SK-N-SH (cell line): ENCODE data around the gene SH3GL2. TPM values are rescaled to one million over a fixed set of nuclear protein-coding genes. Genes with fewer than 3 reads are reported as not detected.

ENCODE experiments used
- CTCF ChIA-PET: fragments of 300-600, 350-600 bp; formaldehyde crosslinking; extraction: SDS; loops from one replicate; lab custom pipeline; 2021; lab: Yijun Ruan, JAX
- POLR2A ChIA-PET: fragments of 350-600 bp; sonication (Branson Sonifier 250); formaldehyde crosslinking; extraction: SDS; loops from one replicate; lab custom pipeline; 2020; ENCODE audit warnings: antibody characterized with exemption, inconsistent platforms; lab: Yijun Ruan, JAX
- DNase-seq: peaks from one replicate; pipeline ENCODE4 v3.0.0; 2012
- H2AFZ ChIP-seq: fragments of 200-600 bp; sonication (generic); 2 replicates; pipeline ENCODE4 v1.8.1; 2016; ENCODE audit warnings: antibody characterized with exemption, mild to moderate bottlenecking, low read depth
- H3F3A ChIP-seq: fragments of 200-600 bp; sonication (generic); replicated peaks from 2 replicates; pipeline ENCODE3; 2016; ENCODE audit warnings: antibody characterized with exemption, mild to moderate bottlenecking; ENCODE audit not compliant: insufficient read depth
- H3K27ac ChIP-seq, 2 experiments: fragments of 200-500 bp in 1 of 2; fragments of 200-600 bp in 1 of 2; sonication (Bioruptor generic) in 1 of 2; sonication (generic), shearing (Covaris generic) in 1 of 2; 2 replicates each; pipeline versions ENCODE4 v1.5.1 to v1.6.1; 2014 to 2016; ENCODE audit warnings: low read depth in 2 of 2, inconsistent platforms in 1 of 2, low read length in 1 of 2, mild to moderate bottlenecking in 1 of 2, mixed read lengths in 1 of 2
- H3K27me3 ChIP-seq: fragments of 200-600 bp; sonication (generic), shearing (Covaris generic); 2 replicates; pipeline ENCODE4 v1.6.1; 2016; ENCODE audit warnings: mixed run types; ENCODE audit not compliant: insufficient read depth
- H3K36me3 ChIP-seq, 2 experiments: fragments of 200-500 bp in 1 of 2; fragments of 200-600 bp in 1 of 2; sonication (Bioruptor generic) in 1 of 2; sonication (generic) in 1 of 2; replicated peaks in 1 of 2; 2 replicates each; pipeline versions ENCODE3 to v1.5.1; 2014 to 2016; ENCODE audit warnings: low read length in 1 of 2, mild to moderate bottlenecking in 1 of 2; ENCODE audit not compliant: insufficient read depth in 2 of 2, control insufficient read depth in 1 of 2
- H3K4me1 ChIP-seq, 2 experiments: fragments of 200-500 bp in 1 of 2; fragments of 200-600 bp in 1 of 2; sonication (Bioruptor generic) in 1 of 2; sonication (generic), shearing (Covaris generic) in 1 of 2; 2 replicates each; pipeline versions ENCODE4 v1.5.1 to v1.6.1; 2014 to 2016; ENCODE audit warnings: low read depth in 1 of 2, low read length in 1 of 2, mixed run types in 1 of 2; ENCODE audit not compliant: insufficient read depth in 2 of 2, control insufficient read depth in 1 of 2
- H3K4me2 ChIP-seq: fragments of 200-600 bp; sonication (generic), shearing (Covaris generic); 2 replicates; pipeline ENCODE4 v1.6.1; 2017; ENCODE audit warnings: mixed run types
- H3K4me3 ChIP-seq, 2 experiments: fragments of 200-500 bp in 1 of 2; fragments of 200-600 bp in 1 of 2; sonication (Bioruptor generic) in 1 of 2; sonication (generic), shearing (Covaris generic) in 1 of 2; 2 replicates each; pipeline versions ENCODE4 v1.5.1 to v1.8.1; 2014 to 2016; ENCODE audit warnings: low read depth in 2 of 2, inconsistent platforms in 1 of 2, low read length in 1 of 2, mild to moderate bottlenecking in 1 of 2, mixed read lengths in 1 of 2, moderate library complexity in 1 of 2
- H3K79me2 ChIP-seq: fragments of 200-600 bp; sonication (generic); 2 replicates; pipeline ENCODE4 v1.8.1; 2017; ENCODE audit warnings: mild to moderate bottlenecking; ENCODE audit not compliant: insufficient read depth
- H3K9ac ChIP-seq: fragments of 200-600 bp; sonication (generic); 2 replicates; pipeline ENCODE4 v1.6.1; 2017; ENCODE audit warnings: mixed run types
- H3K9me2 ChIP-seq: fragments of 200-600 bp; sonication (generic); 2 replicates; pipeline ENCODE4 v1.6.1; 2017; ENCODE audit warnings: mixed run types
- H3K9me3 ChIP-seq: fragments of 200-600 bp; sonication (generic); 2 replicates; pipeline ENCODE4 v1.6.1; 2017; ENCODE audit warnings: mixed run types, mild to moderate bottlenecking, moderate library complexity
- H4K20me1 ChIP-seq: fragments of 200-600 bp; sonication (generic); 2 replicates; pipeline ENCODE4 v1.6.1; 2017; ENCODE audit warnings: mild to moderate bottlenecking, mixed run types; ENCODE audit not compliant: insufficient read depth
- CHD2 ChIP-seq: fragments of 150-350 bp; IDR thresholded peaks from 2 replicates; pipeline ENCODE4 v1.6.1; 2018; ENCODE audit warnings: low read length; ENCODE audit not compliant: partially characterized antibody
- ELF1 ChIP-seq: IDR thresholded peaks from 2 replicates; pipeline ENCODE4 v1.4.0; 2012
- FOXJ3 ChIP-seq: sonication (generic); formaldehyde crosslinking; IDR thresholded peaks from 2 replicates; pipeline ENCODE4 v1.5.1; 2020; ENCODE audit warnings: mild to moderate bottlenecking, missing genetic modification reagents
- FOXM1 ChIP-seq: IDR thresholded peaks from 2 replicates; pipeline ENCODE4 v1.4.0; 2012; ENCODE audit warnings: low read depth, mild to moderate bottlenecking
- GABPA ChIP-seq: IDR thresholded peaks from 2 replicates; pipeline ENCODE4 v1.4.0; 2012; ENCODE audit warnings: low read depth, mild to moderate bottlenecking
- GATA2 ChIP-seq: sonication (generic); formaldehyde crosslinking; IDR thresholded peaks from 2 replicates; pipeline ENCODE4 v1.5.0; 2020; ENCODE audit warnings: mild to moderate bottlenecking, missing genetic modification reagents
- JUND ChIP-seq: IDR thresholded peaks from 2 replicates; pipeline ENCODE4 v1.4.0; 2012
- MEF2A ChIP-seq: IDR thresholded peaks from 2 replicates; pipeline ENCODE4 v1.4.0; 2012; ENCODE audit warnings: low read depth, borderline replicate concordance
- MXI1 ChIP-seq: IDR thresholded peaks from 2 replicates; pipeline ENCODE4 v1.6.1; 2012; ENCODE audit warnings: mild to moderate bottlenecking, low read depth, low read length, improper control_type of control experiment
- NRF1 ChIP-seq: IDR thresholded peaks from 2 replicates; pipeline ENCODE4 v1.6.1; 2012; ENCODE audit warnings: low read depth, mild to moderate bottlenecking, low read length
- PBX3 ChIP-seq: IDR thresholded peaks from 2 replicates; pipeline ENCODE4; 2012
- RAD21 ChIP-seq: IDR thresholded peaks from 2 replicates; pipeline ENCODE4 v1.6.1; 2012; ENCODE audit warnings: mild to moderate bottlenecking, low read length
- RFX5 ChIP-seq: IDR thresholded peaks from 2 replicates; pipeline ENCODE4 v1.6.1; 2012; ENCODE audit warnings: mild to moderate bottlenecking, improper control_type of control experiment, low read length
- RXRA ChIP-seq: IDR thresholded peaks from 2 replicates; pipeline ENCODE4 v1.4.0; 2012; ENCODE audit warnings: low read depth, mild to moderate bottlenecking, borderline replicate concordance
- SMC3 ChIP-seq: IDR thresholded peaks from 2 replicates; pipeline ENCODE4 v1.6.1; 2012; ENCODE audit warnings: low read depth, low read length, improper control_type of control experiment
- TAF1 ChIP-seq: IDR thresholded peaks from 2 replicates; pipeline ENCODE4 v1.6.1; 2012; ENCODE audit warnings: low read depth, mild to moderate bottlenecking, low read length, moderate library complexity, borderline replicate concordance
- TCF12 ChIP-seq: IDR thresholded peaks from 2 replicates; pipeline ENCODE4 v1.4.0; 2012
- TEAD4 ChIP-seq: IDR thresholded peaks from 2 replicates; pipeline ENCODE4 v1.4.0; 2012; ENCODE audit warnings: mild to moderate bottlenecking, borderline replicate concordance; ENCODE audit not compliant: insufficient read depth
- ZBTB33 ChIP-seq: IDR thresholded peaks from 2 replicates; pipeline ENCODE4 v1.4.0; 2012; ENCODE audit warnings: low read depth, borderline replicate concordance
- WGBS: methylation state at CpG from one replicate; pipeline ENCODE4 v1.1.6; 2017; ENCODE audit warnings: low lambda C conversion rate; 5-methylcytosine and 5-hydroxymethylcytosine counted together
- polyA plus RNA-seq, 3 experiments: library from polyadenylated mRNA; depleted of rRNA; stranded (reverse); fragments of >200 nt; gene quantifications; 2 replicates each; pipeline ENCODE4 v1.2.3, GENCODE V29; 2012
- TF ChIP-seq, protein P1 (sequence below): fragments of 150-350 bp; IDR thresholded peaks from 2 replicates; pipeline ENCODE4 v1.6.1; 2017; ENCODE audit warnings: antibody characterized with exemption, low read length, low read depth, borderline replicate concordance
- TF ChIP-seq, protein P2 (sequence below): IDR thresholded peaks from 2 replicates; pipeline ENCODE4 v1.4.0; 2012; ENCODE audit warnings: low read depth
- TF ChIP-seq, protein P3 (sequence below): IDR thresholded peaks from 2 replicates; pipeline ENCODE4 v1.6.1; 2012; ENCODE audit warnings: mild to moderate bottlenecking, low read depth, low read length, moderate library complexity

The SH3GL2 gene
- polyA plus RNA-seq, 1 of the 3 experiments (the other 2 are of a cell fraction) = 0.05 TPM

DNA sequence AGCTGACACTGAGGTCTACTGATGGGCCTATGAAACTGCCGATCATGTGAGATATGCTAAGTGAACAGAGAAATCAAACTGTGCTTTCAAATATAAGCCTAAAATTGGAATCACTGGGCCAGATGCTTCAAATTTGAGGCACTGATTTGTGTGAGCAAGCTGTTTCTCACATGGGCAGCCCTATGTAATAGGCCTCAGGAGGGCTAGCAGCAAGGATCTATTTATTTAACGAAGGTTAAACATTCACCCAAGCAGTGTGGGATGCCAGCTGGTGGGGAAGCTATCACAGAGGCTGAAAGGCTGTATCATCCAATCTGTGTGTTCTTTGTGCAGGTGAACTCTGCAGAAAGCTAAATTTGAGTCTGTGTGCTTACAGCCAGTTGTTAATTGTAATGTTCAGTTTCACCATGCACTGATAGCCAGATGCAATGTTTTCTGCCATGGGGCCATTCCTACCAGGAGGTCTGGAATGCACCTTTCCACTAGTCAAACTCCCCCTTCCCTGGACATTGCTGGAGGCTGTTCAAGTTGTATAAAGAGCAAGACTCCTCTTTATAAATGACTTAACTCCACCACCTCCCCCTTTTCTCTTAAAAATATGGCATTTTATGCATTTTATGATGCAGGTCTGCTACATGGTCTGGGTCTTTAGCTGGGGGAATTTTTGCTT lies 228.9 kb downstream of the SH3GL2 start (continued):
- TF ChIP-seq PBX3 (no peak), TAF1 (no peak), MEF2A (no peak), SMC3 (no peak), GABPA (no peak), MXI1 (no peak), ELF1 (no peak), CHD2 (no peak), TCF12 (no peak), RAD21 (no peak), NRF1 (no peak)

DNA sequence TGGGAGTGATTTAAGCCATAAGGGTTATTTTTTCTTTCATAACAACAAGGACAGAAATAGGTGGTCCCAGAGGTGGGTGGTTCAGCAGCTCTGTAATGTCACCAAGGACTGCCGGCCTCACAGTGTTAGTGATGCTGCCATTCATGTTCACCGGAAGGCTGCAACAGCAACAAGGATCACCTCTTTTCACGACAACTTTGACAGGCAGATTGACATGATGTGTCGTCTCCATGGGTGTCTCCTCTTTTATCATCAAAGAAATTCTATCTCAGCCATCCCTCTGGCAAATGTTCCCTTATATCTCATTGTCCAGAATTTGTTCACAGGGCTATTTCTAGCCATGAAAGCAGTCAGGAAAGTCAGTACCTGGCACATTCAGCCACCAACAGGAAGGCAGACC lies 231.5 kb downstream of the SH3GL2 start:
- no peaks in the 10 kb centered on the region for H3F3A ChIP-seq
- H3K4me3 ChIP-seq = no peak overlapping the region
- CTCF ChIA-PET = interaction anchor here (0.6 to 4.8 kb wide), 33 partner anchors 9 to 1235 kb away, joined by 3 to 67 read pairs (median 5); no protein-coding TSS in a partner anchor
- no peaks in the 10 kb centered on the region for H3K9me3 ChIP-seq
- no peak for DNase-seq
- POLR2A ChIA-PET = no interaction called here
- TF ChIP-seq, protein P1, sequence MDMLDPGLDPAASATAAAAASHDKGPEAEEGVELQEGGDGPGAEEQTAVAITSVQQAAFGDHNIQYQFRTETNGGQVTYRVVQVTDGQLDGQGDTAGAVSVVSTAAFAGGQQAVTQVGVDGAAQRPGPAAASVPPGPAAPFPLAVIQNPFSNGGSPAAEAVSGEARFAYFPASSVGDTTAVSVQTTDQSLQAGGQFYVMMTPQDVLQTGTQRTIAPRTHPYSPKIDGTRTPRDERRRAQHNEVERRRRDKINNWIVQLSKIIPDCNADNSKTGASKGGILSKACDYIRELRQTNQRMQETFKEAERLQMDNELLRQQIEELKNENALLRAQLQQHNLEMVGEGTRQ = no peak
- TF ChIP-seq RFX5 (no peak), SMC3 (no peak), CHD2 (no peak), RXRA (no peak), RAD21 (no peak), MXI1 (no peak), FOXM1 (no peak), ZBTB33 (no peak), TEAD4 (no peak), GATA2 (CRISPR knock-in tag) (no peak), FOXJ3 (CRISPR knock-in tag) (no peak), JUND (no peak)
- TF ChIP-seq, protein P2, sequence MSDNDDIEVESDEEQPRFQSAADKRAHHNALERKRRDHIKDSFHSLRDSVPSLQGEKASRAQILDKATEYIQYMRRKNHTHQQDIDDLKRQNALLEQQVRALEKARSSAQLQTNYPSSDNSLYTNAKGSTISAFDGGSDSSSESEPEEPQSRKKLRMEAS = no peak
- TF ChIP-seq, protein P3, sequence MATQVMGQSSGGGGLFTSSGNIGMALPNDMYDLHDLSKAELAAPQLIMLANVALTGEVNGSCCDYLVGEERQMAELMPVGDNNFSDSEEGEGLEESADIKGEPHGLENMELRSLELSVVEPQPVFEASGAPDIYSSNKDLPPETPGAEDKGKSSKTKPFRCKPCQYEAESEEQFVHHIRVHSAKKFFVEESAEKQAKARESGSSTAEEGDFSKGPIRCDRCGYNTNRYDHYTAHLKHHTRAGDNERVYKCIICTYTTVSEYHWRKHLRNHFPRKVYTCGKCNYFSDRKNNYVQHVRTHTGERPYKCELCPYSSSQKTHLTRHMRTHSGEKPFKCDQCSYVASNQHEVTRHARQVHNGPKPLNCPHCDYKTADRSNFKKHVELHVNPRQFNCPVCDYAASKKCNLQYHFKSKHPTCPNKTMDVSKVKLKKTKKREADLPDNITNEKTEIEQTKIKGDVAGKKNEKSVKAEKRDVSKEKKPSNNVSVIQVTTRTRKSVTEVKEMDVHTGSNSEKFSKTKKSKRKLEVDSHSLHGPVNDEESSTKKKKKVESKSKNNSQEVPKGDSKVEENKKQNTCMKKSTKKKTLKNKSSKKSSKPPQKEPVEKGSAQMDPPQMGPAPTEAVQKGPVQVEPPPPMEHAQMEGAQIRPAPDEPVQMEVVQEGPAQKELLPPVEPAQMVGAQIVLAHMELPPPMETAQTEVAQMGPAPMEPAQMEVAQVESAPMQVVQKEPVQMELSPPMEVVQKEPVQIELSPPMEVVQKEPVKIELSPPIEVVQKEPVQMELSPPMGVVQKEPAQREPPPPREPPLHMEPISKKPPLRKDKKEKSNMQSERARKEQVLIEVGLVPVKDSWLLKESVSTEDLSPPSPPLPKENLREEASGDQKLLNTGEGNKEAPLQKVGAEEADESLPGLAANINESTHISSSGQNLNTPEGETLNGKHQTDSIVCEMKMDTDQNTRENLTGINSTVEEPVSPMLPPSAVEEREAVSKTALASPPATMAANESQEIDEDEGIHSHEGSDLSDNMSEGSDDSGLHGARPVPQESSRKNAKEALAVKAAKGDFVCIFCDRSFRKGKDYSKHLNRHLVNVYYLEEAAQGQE = no peak
- 26% methylated on average over 4 of the region's 4 CpGs for WGBS
- no peak overlapping the region for H3K4me2 ChIP-seq
- H3K27ac ChIP-seq = no peak overlapping the region
- no peak overlapping the region for H2AFZ ChIP-seq
- H4K20me1 ChIP-seq = no peaks in the 10 kb centered on the region
- H3K9ac ChIP-seq = no peak overlapping the region
- no peaks in the 10 kb centered on the region for H3K9me2 ChIP-seq
- peaks cover 30% of the 10 kb centered on the region; the same call in 1 of the 2 replicates for H3K27me3 ChIP-seq
- H3K79me2 ChIP-seq = no peaks in the 10 kb centered on the region
- H3K36me3 ChIP-seq = no peaks in the 10 kb centered on the region
- H3K4me1 ChIP-seq = no peaks in the 10 kb centered on the region; a peak in 1 of 4 replicates
